Measurements from ENCODE around the gene SUSD4.

GRCh38 chr1:223378754-223379153 is 14.8 kb upstream of the SUSD4 start:
- TF ChIP-seq EZH2 (IDR thresholded peaks at IDR 0.05; ENCODE audit: borderline replicate concordance, control insufficient read depth, low read depth, low read length) (no peak), BHLHE40 (IDR thresholded peaks at IDR 0.05; ENCODE audit: borderline replicate concordance in 1 of 2, low read depth in 2 of 2, low read length in 1 of 2) (no peak), CTCF (IDR thresholded peaks at IDR 0.05 in 2 of 3, conservative IDR thresholded peaks at IDR 0.05 in 1 of 3; ENCODE audit: control insufficient read depth in 2 of 3, extremely low read depth in 1 of 3, insufficient read depth in 1 of 3, low read depth in 3 of 3, low read length in 3 of 3) (no peak), SUZ12 (IDR thresholded peaks at IDR 0.05; ENCODE audit: unreplicated experiment) (no peak), EP300 (IDR thresholded peaks at IDR 0.05; ENCODE audit: borderline replicate concordance in 1 of 2, control insufficient read depth in 1 of 2, low read depth in 2 of 2, low read length in 2 of 2) (no peak), SIN3A (IDR thresholded peaks at IDR 0.05; ENCODE audit: low read depth, low read length) (no peak), SMAD1 (IDR thresholded peaks at IDR 0.05; ENCODE audit: low read depth, partially characterized antibody) (no peak), NFYB (IDR thresholded peaks at IDR 0.05; ENCODE audit: insufficient read depth, low read depth, low read length) (no peak), JUNB (IDR thresholded peaks at IDR 0.05) (no peak), POLR2A (IDR thresholded peaks at IDR 0.05; ENCODE audit: low read depth, low read length) (no peak)
- TF ChIP-seq, protein P1, sequence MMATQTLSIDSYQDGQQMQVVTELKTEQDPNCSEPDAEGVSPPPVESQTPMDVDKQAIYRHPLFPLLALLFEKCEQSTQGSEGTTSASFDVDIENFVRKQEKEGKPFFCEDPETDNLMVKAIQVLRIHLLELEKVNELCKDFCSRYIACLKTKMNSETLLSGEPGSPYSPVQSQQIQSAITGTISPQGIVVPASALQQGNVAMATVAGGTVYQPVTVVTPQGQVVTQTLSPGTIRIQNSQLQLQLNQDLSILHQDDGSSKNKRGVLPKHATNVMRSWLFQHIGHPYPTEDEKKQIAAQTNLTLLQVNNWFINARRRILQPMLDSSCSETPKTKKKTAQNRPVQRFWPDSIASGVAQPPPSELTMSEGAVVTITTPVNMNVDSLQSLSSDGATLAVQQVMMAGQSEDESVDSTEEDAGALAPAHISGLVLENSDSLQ (IDR thresholded peaks at IDR 0.05) = no peak

Measured in GM12878 (cell line).